ENCODE measurements around the gene SRSF1. TPM values are rescaled to one million over a fixed set of nuclear protein-coding genes. Genes with fewer than 3 reads are reported as not detected.
A peak's percentile ranks its signal among the peaks of the same experiment; 100 is the strongest.

SRSF1 gene
- total RNA-seq, 1 donor from 2014 or later: 306 TPM

DNA sequence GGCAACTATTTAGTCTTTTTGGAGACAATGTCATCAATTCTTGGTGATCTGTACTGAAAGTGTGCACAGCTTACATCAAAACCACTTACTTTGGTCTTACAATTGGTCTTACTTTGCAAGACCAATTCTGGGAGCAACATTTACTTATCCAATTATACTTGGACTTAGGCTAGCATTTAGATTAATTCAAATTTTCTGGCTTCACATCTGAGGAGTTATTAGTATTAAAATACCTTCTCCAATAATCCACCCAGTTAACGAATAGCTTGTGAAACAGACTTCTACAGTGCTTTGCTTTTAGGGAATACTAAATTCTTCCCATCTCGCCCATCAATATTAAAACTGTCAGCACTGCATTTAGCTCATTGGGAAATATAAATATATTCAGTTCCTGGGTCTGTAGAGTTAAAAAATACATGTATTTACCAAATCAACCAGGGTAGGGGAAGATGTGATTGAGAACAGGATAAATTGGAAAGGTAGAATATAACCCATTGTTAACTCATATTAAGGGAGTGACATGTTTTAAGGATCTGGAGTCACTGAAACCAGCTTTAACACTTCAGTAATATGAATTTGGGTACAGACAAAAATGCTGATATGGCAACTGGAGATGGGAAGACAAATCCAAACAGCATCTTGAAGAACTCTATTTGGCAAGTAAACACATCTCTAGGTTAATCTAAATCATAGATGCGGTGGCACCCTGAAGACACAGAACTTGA is 9.8 kb downstream of the SRSF1 start:
- TF ChIP-seq, protein P1, sequence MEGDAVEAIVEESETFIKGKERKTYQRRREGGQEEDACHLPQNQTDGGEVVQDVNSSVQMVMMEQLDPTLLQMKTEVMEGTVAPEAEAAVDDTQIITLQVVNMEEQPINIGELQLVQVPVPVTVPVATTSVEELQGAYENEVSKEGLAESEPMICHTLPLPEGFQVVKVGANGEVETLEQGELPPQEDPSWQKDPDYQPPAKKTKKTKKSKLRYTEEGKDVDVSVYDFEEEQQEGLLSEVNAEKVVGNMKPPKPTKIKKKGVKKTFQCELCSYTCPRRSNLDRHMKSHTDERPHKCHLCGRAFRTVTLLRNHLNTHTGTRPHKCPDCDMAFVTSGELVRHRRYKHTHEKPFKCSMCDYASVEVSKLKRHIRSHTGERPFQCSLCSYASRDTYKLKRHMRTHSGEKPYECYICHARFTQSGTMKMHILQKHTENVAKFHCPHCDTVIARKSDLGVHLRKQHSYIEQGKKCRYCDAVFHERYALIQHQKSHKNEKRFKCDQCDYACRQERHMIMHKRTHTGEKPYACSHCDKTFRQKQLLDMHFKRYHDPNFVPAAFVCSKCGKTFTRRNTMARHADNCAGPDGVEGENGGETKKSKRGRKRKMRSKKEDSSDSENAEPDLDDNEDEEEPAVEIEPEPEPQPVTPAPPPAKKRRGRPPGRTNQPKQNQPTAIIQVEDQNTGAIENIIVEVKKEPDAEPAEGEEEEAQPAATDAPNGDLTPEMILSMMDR (conservative IDR thresholded peaks at IDR 0.05): no peak
- no peak for DNase-seq (ENCODE audit: extremely low spot score, unreplicated experiment)
- Mint-ChIP-seq H3K4me1 (ENCODE audit: unreplicated experiment) (peaks cover 42% of the 10 kb centered on the region), H3K36me3 (peaks cover 9% of the 10 kb centered on the region), H3K27ac (no peak overlapping the region), H3K27me3 (no peaks in the 10 kb centered on the region), H3K4me3 (no peak overlapping the region), H3K9me3 (no peaks in the 10 kb centered on the region)

GRCh38 chr17:57995076-57995956 is 11.7 kb downstream of the SRSF1 start:
- DNase-seq (ENCODE audit: extremely low spot score, unreplicated experiment): no peak
- Mint-ChIP-seq H3K27me3 (no peaks in the 10 kb centered on the region), H3K36me3 (peaks cover 7% of the 10 kb centered on the region), H3K4me3 (no peak overlapping the region), H3K4me1 (ENCODE audit: unreplicated experiment) (peaks cover 43% of the 10 kb centered on the region), H3K27ac (peak overlapping the region; percentile 19), H3K9me3 (no peaks in the 10 kb centered on the region)
- TF ChIP-seq, protein P1 (conservative IDR thresholded peaks at IDR 0.05): peak; percentile 78

DNA sequence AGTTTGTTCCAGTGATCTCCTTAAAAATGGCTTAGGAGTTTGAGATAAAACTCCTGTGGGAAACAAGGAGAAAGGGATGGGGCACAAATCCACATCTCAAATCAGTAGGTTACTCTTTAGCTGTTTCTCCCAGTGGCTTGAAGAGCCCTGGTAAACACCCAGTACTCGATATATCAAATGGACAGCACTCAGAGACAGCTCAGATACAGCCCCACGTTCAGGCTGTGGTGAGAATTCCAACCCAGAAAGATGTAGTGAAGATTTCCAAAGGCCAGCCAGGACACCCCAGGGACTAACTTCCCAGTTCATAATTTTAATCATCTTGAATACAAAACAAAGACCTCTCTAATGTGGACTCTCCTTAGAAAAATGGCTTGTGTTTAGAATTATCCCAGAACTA is 12.6 kb downstream of the SRSF1 start:
- Mint-ChIP-seq H3K4me3 (no peak overlapping the region), H3K27ac (no peak overlapping the region), H3K27me3 (no peaks in the 10 kb centered on the region), H3K9me3 (no peaks in the 10 kb centered on the region), H3K36me3 (peaks cover 6% of the 10 kb centered on the region), H3K4me1 (ENCODE audit: unreplicated experiment) (peaks cover 46% of the 10 kb centered on the region)
- TF ChIP-seq, protein P1 (conservative IDR thresholded peaks at IDR 0.05): no peak
- DNase-seq (ENCODE audit: extremely low spot score, unreplicated experiment): no peak

DNA sequence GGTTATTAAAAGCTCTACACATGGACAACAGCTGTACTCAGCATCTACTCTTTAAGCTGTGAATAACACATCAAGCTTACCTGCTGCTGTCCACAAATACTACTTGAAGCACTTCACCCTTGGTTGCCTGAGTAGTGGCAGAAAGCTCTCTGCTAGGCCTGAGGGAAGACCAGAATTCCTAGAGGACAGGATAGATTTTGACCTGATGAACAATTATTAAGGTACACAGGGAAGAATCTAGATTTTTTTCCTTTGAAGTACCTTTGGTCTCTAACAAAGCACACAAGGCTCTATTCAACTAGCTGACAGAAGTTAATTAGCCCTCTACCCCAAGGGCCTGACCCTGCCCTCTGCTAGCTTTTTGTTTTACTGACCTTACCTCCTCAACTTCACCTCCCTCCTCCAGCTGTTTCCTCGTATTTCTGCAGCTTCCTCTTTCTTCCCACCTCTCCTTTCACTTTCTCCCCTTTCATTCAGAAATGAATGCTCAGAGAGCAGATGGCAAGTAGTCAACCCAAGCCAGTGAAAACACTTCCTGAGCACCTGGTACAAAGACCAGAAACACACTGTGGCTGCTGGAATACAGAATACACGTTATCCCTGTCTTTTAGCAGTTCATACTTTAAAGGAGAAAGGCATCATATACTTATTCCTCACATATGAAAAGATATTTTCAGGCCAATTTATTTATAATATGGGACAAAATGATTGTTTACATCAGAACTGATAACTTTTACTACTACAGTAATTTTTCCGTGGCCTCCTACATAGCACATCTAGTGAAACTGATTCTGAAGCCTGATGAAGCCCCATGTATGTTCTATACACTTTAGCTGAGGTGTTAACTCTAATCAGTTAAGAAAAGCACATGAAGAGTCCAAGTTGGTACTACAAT is 13.3 kb downstream of the SRSF1 start:
- Mint-ChIP-seq H3K4me3 (no peak overlapping the region), H3K27ac (peak overlapping the region; percentile 44), H3K9me3 (no peaks in the 10 kb centered on the region), H3K36me3 (peaks cover 3% of the 10 kb centered on the region), H3K4me1 (ENCODE audit: unreplicated experiment) (peaks cover 50% of the 10 kb centered on the region), H3K27me3 (peaks cover 1% of the 10 kb centered on the region)
- DNase-seq (ENCODE audit: extremely low spot score, unreplicated experiment): no peak
- TF ChIP-seq, protein P1 (conservative IDR thresholded peaks at IDR 0.05): no peak

DNA sequence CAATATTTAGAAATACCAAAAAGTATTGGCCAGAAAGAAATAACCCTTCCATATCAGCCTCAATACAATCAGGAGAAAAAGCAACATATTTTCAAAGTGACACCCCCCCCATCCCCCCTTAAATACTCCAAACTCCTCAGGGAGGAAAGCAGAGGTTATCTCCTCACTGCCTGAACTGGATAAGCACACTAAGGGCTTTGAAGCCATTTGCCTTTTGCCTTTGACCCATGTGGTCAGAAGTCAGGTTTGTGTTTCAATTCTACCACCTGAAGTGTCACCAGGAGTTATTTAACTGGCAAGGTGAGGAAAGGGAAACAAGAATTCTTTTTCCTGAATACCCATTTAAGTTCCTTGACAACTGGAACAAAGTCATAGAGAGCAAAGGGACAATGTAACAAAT is 15.5 kb downstream of the SRSF1 start:
- TF ChIP-seq, protein P1 (conservative IDR thresholded peaks at IDR 0.05): no peak
- no peak for DNase-seq (ENCODE audit: extremely low spot score, unreplicated experiment)
- peaks cover 3% of the 10 kb centered on the region for H3K36me3 Mint-ChIP-seq
- no peaks in the 10 kb centered on the region for H3K9me3 Mint-ChIP-seq
- H3K27me3 Mint-ChIP-seq: peaks cover 3% of the 10 kb centered on the region
- H3K4me1 Mint-ChIP-seq (ENCODE audit: unreplicated experiment): peaks cover 57% of the 10 kb centered on the region
- no peak overlapping the region for H3K4me3 Mint-ChIP-seq
- no peak overlapping the region for H3K27ac Mint-ChIP-seq

Measured in type B pancreatic cell (in vitro differentiated cells).